GM12878 (cell line): ENCODE data around the gene ARL4D. TPM values are rescaled to one million over a fixed set of nuclear protein-coding genes. Genes with fewer than 3 reads are reported as not detected.

Experiments
- ATAC-seq: fragments of 200-7000 bp; cut with Tn5 transposase; 3 replicates; pipeline ENCODE4 v1.9.1; 2020; ENCODE audit warnings: mild to moderate bottlenecking, moderate library complexity
- BruUV-seq: library from RNA; stranded (reverse); fragments of 400-500 nt; replicated peaks from 2 replicates; lab custom pipeline; 2021; lab: Mats Ljungman, UMichigan
- CTCF ChIA-PET: fragments of 300-600 bp; sonication (Branson Sonifier 250); formaldehyde crosslinking; extraction: SDS; loops from one replicate; lab custom pipeline; 2021; ENCODE audit warnings: inconsistent platforms; lab: Yijun Ruan, JAX
- POLR2A ChIA-PET: fragments of 350-600 bp; formaldehyde crosslinking; extraction: SDS; loops from one replicate; lab custom pipeline; 2021; ENCODE audit warnings: inconsistent platforms; lab: Charles Lee
- RAD21 ChIA-PET: fragments of 300-600 bp; sonication (Branson Sonifier 250); formaldehyde crosslinking; loops from one replicate; lab custom pipeline; 2023; ENCODE audit warnings: antibody characterized with exemption; ENCODE audit not compliant: unreplicated experiment; lab: Charles Lee
- SMC1A ChIA-PET: fragments of 300-600 bp; sonication (Branson Sonifier 250); formaldehyde crosslinking; loops from one replicate; lab custom pipeline; 2023; ENCODE audit not compliant: unreplicated experiment, uncharacterized antibody; lab: Charles Lee
- DNase-seq: peaks from one replicate; pipeline ENCODE4 v3.0.0-alpha.2; 2011; ENCODE audit warnings: low read depth, low spot score
- FAIRE-seq: peaks from 3 replicates; lab custom pipeline; 2011; peaks lifted over from hg19 to GRCh38; lab: Jason Lieb, UNC
- H2AFZ ChIP-seq: 2 replicates; pipeline ENCODE4 v1.6.0; 2011; ENCODE audit warnings: low read depth, low read length, control low read depth; ENCODE audit not compliant: control insufficient read depth
- H3K27ac ChIP-seq: 2 replicates; pipeline ENCODE4 v1.5.1; 2011; ENCODE audit warnings: control low read depth; ENCODE audit not compliant: control insufficient read depth, insufficient read depth
- H3K27me3 ChIP-seq, 2 experiments: replicated peaks in 1 of 2; 2 replicates each; pipeline versions ENCODE4 v1.6.0 to v1.6.1; 2011; ENCODE audit warnings: low read length in 1 of 2; ENCODE audit not compliant: control insufficient read depth in 2 of 2, insufficient read depth in 2 of 2
- H3K36me3 ChIP-seq, 2 experiments: 2 replicates each; pipeline ENCODE4 v1.5.1; 2011; ENCODE audit warnings: low read length in 1 of 2; ENCODE audit not compliant: control insufficient read depth in 2 of 2, insufficient read depth in 2 of 2
- H3K4me1 ChIP-seq: 2 replicates; pipeline ENCODE4 v1.6.1; 2011; ENCODE audit warnings: mild to moderate bottlenecking, low read length, moderate library complexity, mixed read lengths; ENCODE audit not compliant: control insufficient read depth, insufficient read depth
- H3K4me2 ChIP-seq: 2 replicates; pipeline ENCODE4 v1.6.0; 2011; ENCODE audit warnings: control low read depth; ENCODE audit not compliant: control insufficient read depth, insufficient read depth
- H3K4me3 ChIP-seq: fragments of 200-600 bp; sonication (generic); 2 replicates; pipeline ENCODE4 v1.5.1; 2016
- H3K79me2 ChIP-seq: 2 replicates; pipeline ENCODE4 v1.6.0; 2011; ENCODE audit warnings: low read length; ENCODE audit not compliant: control insufficient read depth, insufficient read depth
- H3K9ac ChIP-seq: 2 replicates; pipeline ENCODE4 v1.8.0; 2011; ENCODE audit warnings: low read length, control low read depth, mixed read lengths; ENCODE audit not compliant: control insufficient read depth, insufficient read depth
- H3K9me3 ChIP-seq: replicated peaks from 3 replicates; pipeline ENCODE4 v1.5.1; 2011; ENCODE audit warnings: mild to moderate bottlenecking, low read length; ENCODE audit not compliant: control insufficient read depth, insufficient read depth
- H4K20me1 ChIP-seq: 2 replicates; pipeline ENCODE4 v1.6.0; 2011; ENCODE audit not compliant: control insufficient read depth, insufficient read depth
- MTA2 ChIP-seq: fragments of 450-650 bp; IDR thresholded peaks from 2 replicates; pipeline ENCODE4 v1.6.1; 2016; ENCODE audit warnings: low read depth, mild to moderate bottlenecking, moderate library complexity
- WGBS: methylation state at CpG from one replicate; pipeline ENCODE4 v1.1.6; 2016; ENCODE audit warnings: low lambda C conversion rate; ENCODE audit not compliant: insufficient replicate concordance, insufficient coverage; ENCODE audit errors: missing lambda C conversion rate; 5-methylcytosine and 5-hydroxymethylcytosine counted together
- in situ Hi-C: fragments of 300-500 bp; cut with MboI; formaldehyde crosslinking; loops from 9 replicates; pipeline ENCODE4 v1.14.3; 2018; ENCODE audit warnings: mixed read lengths
- intact Hi-C: fragments of 100-400 bp; cut with micrococcal nuclease; formaldehyde crosslinking; loops from one replicate; pipeline ENCODE4 v1.14.2; 2022; ENCODE audit not compliant: unreplicated experiment
- polyA plus RNA-seq, 11 experiments: library from polyadenylated mRNA; depleted of rRNA in 4 of 11; unstranded in 6 of 11; stranded (reverse) in 5 of 11; fragments of >200 nt; fragmentation: Nextera tagmentation in 4 of 11; fragmentation: Illumina TruSeq in 1 of 11; extraction: Ambion mirVana in 4 of 11; extraction: Trizol in 1 of 11; gene quantifications; 1 replicate in 1 of 11; 2 replicates in 10 of 11; pipeline versions ENCODE4 v1.2.1 to v1.2.3, GENCODE V29; 2011 to 2016; ENCODE audit warnings: inconsistent platforms in 2 of 11, missing spikeins in 2 of 11, low read depth in 1 of 11
- total RNA-seq, 4 experiments: library from RNA; depleted of rRNA in 3 of 4; stranded (reverse); fragments of >200 nt in 3 of 4; fragmentation: Illumina TruSeq in 1 of 4; extraction: Trizol in 1 of 4; gene quantifications; 2 replicates each; pipeline versions ENCODE4 v1.2.1 to v1.2.3, GENCODE V29; 2013 to 2021
- TF ChIP-seq, protein P1 (sequence below): fragments of 450-650 bp; conservative IDR thresholded peaks from 2 replicates; pipeline ENCODE4 v1.6.1; 2017; ENCODE audit warnings: mild to moderate bottlenecking, moderate library complexity
- TF ChIP-seq, protein P2 (sequence below): IDR thresholded peaks from 2 replicates; pipeline ENCODE4 v1.6.1; 2011; ENCODE audit warnings: low read depth, low read length, improper control_type of control experiment, borderline replicate concordance

ARL4D gene
- total and polyA plus RNA-seq, 10 of the 15 experiments (the other 5 are each of a cell fraction or from before 2014, with no cell fraction given), result 0.10 to 1.5 (median 0.75) TPM

GRCh38 chr17:43443381-43443780, 44.6 kb downstream of the ARL4D start:
- CTCF ChIA-PET, result no interaction called here
- POLR2A ChIA-PET, result no interaction called here
- Histone ChIP-seq H3K27ac (no peak overlapping the region), H3K27me3 (no peaks in the 10 kb centered on the region), H3K36me3 (no peaks in the 10 kb centered on the region), H3K9me3 (no peaks in the 10 kb centered on the region), H3K4me2 (no peak overlapping the region), H3K9ac (no peak overlapping the region), H4K20me1 (no peaks in the 10 kb centered on the region), H3K4me3 (no peak overlapping the region), H3K4me1 (no peaks in the 10 kb centered on the region), H2AFZ (no peak overlapping the region), H3K79me2 (no peaks in the 10 kb centered on the region)
- no TSS peak for BruUV-seq
- TF ChIP-seq, protein P1, sequence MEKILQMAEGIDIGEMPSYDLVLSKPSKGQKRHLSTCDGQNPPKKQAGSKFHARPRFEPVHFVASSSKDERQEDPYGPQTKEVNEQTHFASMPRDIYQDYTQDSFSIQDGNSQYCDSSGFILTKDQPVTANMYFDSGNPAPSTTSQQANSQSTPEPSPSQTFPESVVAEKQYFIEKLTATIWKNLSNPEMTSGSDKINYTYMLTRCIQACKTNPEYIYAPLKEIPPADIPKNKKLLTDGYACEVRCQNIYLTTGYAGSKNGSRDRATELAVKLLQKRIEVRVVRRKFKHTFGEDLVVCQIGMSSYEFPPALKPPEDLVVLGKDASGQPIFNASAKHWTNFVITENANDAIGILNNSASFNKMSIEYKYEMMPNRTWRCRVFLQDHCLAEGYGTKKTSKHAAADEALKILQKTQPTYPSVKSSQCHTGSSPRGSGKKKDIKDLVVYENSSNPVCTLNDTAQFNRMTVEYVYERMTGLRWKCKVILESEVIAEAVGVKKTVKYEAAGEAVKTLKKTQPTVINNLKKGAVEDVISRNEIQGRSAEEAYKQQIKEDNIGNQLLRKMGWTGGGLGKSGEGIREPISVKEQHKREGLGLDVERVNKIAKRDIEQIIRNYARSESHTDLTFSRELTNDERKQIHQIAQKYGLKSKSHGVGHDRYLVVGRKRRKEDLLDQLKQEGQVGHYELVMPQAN, result no peak
- TF ChIP-seq MTA2, result no peak
- TF ChIP-seq, protein P2, sequence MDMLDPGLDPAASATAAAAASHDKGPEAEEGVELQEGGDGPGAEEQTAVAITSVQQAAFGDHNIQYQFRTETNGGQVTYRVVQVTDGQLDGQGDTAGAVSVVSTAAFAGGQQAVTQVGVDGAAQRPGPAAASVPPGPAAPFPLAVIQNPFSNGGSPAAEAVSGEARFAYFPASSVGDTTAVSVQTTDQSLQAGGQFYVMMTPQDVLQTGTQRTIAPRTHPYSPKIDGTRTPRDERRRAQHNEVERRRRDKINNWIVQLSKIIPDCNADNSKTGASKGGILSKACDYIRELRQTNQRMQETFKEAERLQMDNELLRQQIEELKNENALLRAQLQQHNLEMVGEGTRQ, result no peak
- RAD21 ChIA-PET, result no interaction called here
- no peak for DNase-seq
- no peak for ATAC-seq
- 4% methylated on average over 3 of the region's 3 CpGs for WGBS
- FAIRE-seq, result no peak
- in situ Hi-C loops, result no loop called here
- intact Hi-C loops, result no loop called here
- SMC1A ChIA-PET, result interaction anchor here (0.7 kb wide), 1 partner anchor 56 kb away, joined by 4 read pairs; no protein-coding TSS in a partner anchor
